GM11168 (cell line): ENCODE measurements around the gene KRTDAP.

Experiments
- in situ Hi-C: fragments of 300-500 bp; cut with MboI; formaldehyde crosslinking; loops from one replicate; pipeline ENCODE4 v1.12.0; 2022; ENCODE audit warnings: low sequenced_read_pairs; ENCODE audit not compliant: unreplicated experiment

KRTDAP gene

DNA sequence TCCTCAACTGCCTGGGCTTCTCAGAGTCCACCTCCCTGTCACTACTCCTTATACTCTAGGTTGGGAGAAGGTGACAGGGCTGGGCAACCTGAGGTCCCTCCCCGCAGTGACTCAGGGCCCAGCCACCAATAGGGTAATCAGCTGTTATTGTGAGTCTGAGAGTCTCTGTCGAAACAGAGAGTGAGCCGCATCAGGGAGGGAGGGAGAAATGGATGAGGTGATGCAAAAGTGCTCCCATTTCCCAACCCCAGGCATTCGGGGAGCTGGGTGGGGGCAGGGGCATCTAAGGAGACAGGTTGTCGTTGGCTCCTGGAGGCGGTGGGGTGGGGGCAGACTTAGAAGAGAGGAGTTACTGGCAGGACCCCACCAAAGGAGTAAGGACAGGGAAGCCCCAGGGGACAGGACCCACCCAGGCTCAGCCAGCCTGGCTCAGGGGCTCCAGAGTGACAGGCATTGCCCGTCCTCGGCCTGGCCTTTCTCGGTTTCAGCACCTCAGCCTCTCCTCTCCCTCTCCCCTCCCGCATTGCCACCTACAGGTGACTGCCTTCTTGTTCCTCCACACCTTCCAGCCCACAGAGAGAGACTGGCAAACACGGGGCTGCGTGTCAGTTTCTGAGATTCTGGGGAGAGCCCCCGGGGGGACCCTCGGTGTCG lies 23.5 kb upstream of the KRTDAP start, which contains the start of gene DMKN:
Gene DMKN (minus strand): TSS at position 22 of the 654 bp plus-strand sequence. CDS start 174 bp downstream, outside the sequence.
- in situ Hi-C loops = no loop called here

DNA sequence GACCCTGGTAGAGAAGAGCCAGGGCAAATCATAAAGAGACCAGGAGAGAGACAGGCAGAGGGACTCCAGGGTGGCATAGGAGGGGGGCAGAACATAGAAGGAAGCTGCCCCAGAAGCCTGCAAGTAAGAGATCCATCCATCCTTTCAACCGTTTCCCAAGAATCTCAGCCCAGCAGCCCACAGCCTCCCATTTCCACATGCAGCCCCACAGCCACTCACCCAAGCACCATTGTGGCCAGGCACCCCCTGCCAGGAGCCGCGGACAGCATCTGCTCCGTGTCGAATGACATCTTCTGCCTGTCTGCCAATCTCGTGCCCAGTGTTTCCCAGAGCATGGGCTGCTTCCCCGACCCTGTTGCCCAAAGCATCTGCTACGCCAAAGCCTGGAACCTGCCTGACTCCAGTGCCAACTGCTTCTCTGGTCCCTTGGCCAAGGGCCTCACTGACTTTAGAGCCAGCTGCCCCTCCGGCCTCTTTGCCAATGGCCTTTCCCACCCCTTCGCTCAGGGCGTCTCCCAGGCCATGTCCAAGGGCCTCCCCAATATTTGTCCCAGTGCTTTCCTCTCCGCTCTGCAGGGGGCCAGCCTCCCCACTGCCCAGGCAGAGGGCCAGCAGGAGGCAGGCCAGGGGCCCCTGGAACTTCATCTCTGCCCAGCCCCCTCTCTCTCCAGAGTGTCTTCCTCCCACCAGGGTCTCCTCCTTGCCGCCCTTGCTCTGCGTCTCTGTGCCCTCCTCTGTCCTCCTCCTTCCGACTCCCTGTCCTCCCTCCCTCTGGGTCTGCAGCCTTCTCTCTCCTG lies 22.8 kb upstream of the KRTDAP start:
- in situ Hi-C loops = no loop called here

DNA sequence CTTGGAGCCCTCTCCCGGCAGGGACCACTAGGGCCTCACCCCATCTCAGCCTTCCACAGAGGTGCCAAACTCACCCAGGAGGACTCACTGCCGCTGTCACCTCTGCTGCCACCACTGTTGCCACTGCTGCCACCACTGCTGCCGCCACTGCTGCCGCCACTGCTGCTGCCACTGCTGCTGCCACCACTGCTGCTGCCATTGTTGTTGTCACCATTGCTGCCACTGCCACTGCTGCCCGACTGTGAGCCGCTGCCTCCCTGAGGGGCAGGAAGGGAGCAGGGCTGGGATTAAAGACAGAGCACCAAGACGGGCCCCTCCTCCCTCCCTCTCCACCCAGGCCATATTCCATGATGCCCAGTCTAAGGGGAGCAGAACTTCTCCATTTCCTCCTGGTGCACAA lies 21.1 kb upstream of the KRTDAP start:
- in situ Hi-C loops = no loop called here

DNA sequence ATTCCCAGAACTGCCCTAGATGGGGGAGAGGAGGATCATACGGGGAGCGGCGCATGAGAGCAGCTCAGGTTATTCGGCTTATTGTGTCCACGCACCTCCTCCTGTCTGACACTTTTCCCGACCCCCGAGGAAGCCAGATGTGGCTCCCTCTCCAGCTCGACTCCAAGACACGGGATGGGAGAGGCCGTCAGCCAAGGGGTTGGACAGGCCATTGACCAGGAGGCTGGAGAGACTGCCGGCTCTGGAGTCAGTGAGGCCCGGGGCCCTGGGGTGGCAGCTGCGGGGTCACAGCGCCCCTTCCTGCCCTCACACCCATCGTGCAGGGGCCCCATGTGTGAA lies 20.3 kb upstream of the KRTDAP start:
- in situ Hi-C loops = no loop called here

DNA sequence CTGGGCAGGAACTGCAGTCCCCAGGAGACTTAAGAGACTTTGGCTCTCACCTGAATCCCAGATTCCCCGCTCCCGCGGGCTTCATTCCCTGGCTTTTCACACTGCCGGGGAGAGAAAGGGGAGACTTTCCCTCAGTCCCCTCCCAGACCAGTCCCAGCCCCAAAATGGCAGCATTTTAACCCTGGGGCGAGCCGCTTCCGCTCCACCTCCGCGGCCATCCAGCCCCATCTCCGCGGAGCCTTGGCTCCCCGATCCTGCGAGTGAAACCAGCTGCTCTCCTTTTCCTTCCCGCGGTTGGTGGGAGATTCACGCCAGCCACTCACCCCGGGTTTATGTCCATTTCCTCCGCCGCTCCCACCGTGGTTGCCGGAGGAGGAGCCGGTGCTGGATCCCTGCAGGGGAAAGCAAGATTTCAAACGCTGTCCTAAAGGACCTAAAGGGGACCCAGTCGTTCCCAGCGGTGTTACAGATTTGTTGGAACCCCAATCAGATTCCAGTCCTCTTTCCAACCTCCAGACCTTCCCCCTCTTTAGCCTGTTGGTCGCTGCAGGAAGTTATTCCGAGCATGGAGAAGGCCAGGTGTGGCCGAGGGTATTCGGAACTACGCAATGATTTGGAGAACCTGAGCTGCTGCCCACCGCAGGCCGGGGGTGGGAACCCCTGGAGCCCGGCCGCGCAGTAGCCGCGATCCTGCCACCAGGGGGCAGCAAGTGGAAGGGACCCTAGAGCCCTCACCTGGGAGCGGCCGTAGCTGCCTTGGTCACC lies 19.8 kb upstream of the KRTDAP start:
- in situ Hi-C loops = no loop called here

DNA sequence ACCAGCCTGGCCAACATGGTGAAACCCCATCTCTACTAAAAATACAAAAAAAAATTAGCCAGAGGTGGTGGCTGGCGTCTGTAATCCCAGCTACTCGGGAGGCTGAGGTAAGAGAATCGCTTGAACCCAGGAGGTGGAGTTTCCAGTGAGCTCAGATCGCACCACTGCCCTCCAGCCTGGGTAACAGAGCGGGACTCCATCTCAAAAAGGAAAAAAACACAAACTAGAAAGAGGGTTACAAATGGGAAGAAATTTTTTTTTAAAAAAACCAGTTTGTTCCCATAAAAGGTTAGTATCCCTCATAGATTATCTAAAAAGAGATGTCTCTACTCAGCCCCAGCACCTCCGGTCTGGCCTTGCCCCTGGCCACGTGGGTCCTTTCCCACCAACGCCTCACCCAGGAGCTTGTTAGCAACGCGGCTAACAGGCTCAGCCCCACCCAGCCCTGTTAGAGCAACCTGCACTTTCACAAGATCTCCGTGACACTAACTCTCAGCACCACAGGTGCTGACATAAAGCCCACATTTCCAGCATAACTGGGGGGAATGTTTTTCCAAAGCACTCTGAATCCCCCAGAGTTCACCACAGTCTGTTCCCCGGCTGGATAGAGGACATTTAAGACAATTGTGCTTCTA lies 18.9 kb upstream of the KRTDAP start:
- in situ Hi-C loops = no loop called here

DNA sequence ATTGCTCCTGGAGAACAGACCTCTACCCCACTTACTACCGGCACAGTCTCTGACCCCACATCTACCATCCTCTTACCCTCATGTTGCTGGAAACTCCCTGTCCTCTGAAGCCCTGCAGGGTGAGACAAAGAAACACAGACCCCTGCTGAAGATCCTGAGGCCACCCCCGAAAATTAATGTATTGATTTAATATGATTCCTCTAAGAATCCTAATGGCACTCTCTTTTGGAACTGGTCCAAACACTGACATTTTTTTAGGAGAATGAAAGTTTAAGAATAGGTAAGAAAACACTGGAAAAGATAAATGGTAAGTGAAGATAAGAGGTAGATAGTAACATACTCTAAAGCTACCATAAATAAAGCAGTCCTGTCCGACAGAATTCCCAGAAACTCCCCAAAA lies 17.9 kb upstream of the KRTDAP start:
- in situ Hi-C loops = no loop called here

DNA sequence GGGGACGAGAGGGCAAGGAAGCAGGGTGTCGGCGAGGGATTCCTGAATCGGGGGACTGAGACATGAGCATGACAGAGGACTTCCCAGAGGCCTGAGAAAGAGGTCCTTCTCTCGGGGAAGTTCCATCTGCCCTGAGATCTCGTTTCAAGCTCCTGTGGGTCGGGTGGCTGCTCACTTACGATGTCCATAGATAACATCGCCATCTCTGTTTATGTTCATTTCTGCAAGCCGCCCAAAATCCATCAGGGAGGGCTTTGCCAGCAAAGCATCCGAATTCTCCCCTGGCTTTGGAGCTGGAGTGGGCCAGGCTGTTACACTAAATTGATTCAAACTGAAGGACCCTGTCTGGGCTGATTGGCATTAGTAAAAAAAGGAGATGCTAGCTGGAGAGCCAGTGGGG lies 17.3 kb upstream of the KRTDAP start:
- in situ Hi-C loops = no loop called here

DNA sequence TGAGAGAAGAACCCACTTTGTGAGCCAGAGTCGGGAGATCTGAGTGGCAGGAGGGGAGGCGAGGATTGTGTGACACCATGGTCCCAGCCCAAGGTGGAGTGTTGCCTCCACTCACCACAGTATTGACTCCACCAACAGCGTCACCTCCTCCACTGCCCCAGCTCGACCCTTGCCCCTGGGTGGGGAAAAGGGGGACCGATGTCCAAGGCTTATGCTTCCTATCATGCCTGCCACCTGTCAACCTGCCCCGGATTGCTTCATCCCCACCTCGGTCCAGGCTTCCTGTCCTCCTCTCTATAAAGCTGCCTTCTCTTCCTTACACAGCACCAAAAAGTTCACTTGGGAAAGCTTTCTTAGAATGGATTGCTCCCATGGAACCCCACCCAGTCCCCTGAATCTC lies 15.7 kb upstream of the KRTDAP start:
- in situ Hi-C loops = no loop called here

DNA sequence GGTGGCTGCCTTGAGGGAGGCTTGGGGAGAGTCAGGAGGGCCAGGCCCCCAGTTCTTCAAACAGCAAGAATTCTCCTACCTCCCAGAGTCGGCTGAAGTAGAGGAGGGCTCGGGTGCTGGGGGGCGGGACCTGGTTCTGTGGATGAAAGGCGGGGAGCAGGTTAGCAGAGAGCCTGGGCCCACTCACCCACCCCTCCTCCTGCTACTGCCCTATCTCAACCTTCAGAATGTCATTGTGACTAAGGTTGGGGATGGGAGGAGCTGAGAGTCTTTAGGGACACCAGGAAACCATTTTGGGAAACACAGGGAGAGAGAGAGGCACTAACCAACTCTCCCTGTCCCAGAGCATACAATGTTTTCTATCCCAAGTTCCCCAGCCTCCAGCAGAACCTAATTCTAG lies 12.5 kb upstream of the KRTDAP start:
- in situ Hi-C loops = no loop called here

DNA sequence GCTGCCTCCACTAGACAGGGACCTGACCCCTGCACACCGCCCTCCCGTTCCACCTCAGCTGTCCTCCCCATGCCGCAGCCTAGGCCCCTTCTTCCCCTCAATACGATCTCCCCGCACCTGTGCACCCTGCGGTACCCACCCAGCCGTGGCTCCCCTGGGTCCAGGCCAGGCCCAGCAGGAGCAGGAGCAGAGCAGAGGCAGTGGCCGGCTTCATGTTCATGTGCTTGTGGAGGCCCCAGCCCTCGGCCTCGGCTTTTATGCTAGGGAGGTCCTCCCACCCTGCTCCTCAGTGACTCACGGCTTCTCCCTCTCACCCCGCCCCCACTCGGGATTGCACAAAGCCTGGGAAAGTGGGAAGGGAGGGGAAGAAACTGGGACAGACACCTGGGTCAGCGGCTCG lies 11.4 kb upstream of the KRTDAP start:
- in situ Hi-C loops = no loop called here

DNA sequence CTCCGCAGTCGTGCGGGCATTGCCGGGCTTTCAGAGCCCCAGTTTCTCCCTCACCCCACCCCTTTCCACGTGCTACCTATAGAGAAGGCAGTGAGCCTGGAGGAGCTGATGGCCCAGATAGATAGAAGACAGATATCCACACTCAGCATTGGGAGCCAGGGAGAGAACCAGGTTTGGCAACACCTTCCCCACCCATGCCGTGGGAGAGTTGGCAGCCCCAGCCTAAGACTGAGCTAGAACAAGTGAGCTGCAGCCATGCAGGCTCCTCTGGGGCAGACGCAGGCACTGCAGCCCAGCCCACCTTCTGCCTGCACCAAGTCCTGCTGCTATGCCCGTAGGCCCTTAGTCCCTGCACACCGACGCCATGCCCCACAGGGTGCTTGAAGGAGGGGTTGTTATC lies 10.3 kb upstream of the KRTDAP start:
- in situ Hi-C loops = no loop called here

DNA sequence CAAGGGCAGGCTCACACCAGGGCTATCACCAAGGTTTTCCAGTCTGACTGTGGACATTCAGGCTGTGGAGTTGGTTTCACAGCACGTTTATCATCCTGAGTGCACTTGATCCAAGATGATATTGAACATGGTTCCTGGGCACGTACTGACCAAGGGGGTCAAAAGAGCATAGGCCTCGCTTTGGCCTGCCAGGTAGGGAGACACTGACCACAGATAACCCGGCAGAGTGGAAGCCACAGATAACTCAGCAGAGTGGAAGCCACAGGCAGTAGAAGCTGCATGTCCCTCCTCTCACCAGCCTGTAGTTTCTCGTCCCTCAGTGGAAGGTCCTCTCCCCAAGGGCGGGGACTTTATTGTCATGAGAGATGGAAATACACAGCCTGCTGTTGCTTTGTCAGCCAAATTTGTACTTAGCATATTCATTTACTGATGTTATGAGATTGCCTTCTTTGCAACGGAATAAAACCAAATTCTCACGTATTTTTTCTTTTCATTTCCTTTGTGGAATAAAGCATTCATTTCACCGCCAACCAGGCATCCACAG lies 8.8 kb upstream of the KRTDAP start:
- in situ Hi-C loops = no loop called here

DNA sequence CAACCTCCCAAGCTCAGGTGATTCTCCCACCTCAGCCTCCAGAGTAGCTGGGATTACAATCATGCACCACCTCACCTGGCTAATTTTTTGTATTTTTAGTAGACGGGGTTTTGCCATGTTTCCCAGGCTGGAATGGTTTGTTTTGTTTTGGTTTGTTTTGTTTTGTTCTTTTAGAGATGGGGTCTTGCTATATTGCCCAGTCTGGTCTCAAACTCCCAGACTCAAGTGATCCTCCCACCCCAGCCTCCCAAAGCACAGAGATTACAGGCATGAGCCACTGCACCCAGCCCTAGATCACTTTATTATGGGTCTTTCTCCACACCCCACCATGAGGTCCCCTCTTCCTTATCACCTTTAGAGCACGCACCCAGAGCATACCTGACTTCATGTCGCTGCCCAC lies 8.0 kb upstream of the KRTDAP start:
- in situ Hi-C loops = no loop called here

DNA sequence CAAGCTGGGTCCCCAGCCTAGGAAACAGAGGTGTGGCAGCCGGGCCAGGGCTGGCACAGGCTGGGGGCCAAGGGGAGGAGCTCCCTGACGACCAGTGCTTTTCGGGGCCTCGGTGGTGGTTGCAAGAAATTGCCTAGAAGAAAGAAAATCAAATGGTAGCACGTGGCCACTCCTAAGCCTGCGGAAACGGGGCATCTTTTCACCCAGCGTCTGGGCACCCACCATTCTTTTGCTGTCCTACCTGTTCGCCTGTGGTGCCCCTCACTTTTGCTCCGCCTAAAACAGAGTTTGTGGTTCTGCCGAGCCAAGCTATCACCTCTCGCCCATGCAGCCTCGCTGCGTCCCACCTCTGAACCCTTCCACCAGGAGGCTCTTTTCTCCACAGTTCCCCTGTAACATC lies 7.1 kb upstream of the KRTDAP start:
- in situ Hi-C loops = no loop called here

DNA sequence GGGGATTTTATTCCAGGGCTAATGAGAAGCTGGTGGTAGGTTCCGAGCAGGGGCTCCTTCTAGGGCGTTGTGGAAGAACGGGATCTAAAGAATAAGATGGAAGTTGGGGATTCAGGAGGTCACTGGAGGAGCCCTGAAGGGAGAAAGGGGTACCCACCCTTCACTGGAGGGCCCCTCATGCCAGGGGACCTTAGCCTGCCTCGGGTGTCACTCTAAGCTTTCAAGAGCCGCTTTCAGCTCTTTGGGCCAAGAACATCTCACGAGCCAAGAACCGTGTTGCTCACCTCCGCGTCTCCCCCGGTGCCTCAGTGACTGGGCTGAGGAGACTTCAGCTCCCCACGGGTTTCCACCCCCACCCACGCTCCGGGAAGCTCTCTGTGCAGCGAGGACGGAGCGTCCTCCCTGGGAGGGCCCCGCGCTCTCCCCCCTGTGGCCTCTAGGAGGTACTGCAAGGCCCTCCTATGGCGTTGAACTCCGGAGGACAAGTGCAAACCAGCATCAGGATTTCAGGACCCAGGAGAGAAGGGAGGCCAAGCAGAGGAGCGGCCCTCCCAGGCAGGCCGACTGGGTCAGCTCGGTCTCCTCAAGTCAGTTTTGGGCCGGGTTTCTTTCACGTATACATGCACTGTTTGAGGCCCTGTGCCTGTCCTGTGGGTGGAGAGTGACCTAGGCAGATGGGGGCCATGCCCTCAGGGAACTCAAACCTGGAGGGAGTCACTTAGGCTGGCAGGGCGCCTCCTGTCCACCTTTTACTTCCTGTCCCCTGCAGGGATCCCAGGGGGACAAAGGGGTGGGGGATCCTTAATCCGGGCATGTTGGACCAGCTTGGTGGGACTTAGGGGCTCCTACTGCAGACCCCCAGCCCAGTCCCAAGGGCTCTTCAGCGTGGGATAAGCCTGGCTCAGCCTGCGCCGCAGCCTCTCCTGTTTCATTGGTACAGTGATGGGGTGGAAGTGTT lies 5.1 kb upstream of the KRTDAP start:
- in situ Hi-C loops = no loop called here

DNA sequence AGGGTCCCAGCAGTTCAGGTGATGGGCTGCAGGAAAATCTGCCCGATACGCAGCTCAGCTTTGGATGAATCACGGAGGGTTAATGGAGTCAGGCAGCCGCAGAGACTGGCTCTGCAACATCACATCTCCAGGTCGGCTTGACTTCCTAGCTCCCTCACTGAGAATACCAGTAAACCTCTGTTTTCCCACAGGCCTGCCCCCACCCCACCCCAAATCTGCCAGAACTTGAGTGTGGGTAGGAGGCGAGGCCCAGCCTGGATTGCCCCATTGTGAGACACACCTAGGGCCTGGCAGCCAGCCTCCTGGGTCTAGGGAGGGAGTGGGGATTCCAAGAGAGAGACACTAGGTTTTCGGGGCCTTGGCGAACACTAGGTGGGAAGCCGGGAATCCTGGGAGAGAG lies 3.7 kb upstream of the KRTDAP start:
- in situ Hi-C loops = no loop called here

DNA sequence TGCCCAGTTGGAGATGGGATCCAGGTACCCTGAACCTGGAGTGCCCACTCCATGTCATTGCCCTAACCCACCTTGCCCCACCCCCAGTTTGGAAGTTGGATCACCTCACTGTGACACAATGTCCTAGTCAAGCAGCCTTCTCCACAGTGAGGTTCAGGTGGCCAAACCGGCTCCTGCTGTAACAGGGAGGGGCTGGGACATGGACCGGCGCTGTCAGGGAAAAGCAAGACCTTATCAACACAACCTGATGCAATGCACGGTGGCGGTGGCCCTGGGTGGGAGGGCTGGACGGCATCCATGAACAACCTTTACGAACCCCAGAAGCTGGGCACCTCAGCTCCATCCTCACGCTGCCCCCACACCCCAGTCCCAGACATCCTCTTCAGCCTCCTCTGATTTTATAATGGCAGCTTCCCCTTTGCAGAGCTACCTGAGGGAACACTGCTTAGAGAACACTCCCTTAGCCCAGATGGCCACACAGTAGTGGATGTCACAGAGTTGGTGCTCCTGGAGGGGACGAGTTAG lies 1.6 kb upstream of the KRTDAP start:
- in situ Hi-C loops = no loop called here

DNA sequence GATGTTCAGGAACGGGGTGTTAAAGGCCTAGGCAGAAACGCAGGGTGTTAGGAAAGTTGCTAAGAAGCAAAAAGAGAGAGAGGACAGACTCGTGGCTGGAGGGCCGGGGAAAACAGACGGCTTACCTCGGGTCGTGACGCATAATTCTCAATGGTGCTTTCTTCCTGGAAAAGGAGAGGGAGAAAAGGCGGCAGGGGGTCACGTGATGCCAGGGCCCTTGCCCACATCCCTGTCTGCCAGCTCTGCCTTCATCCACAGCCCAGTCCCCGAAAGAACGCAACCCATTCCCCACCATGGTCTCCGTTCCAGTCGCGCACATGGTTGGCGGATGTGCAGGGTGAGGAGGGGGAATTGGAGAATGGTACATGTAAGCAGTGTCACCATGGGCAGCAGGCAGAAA lies 1.6 kb downstream of the KRTDAP start:
- in situ Hi-C loops = no loop called here
